Sigmoid colon (tissue), 4 donors: ENCODE data around the gene VPS35L.

ENCODE experiments used
- CTCF ChIP-seq, 4 experiments: fragments of 450-650 bp in 3 of 4; fragments of 200-600 bp in 1 of 4; IDR thresholded peaks; one replicate each; pipeline ENCODE4 v1.5.1; 2016 to 2019; ENCODE audit warnings: antibody characterized with exemption in 4 of 4, mild to moderate bottlenecking in 3 of 4, moderate library complexity in 2 of 4
- POLR2A ChIP-seq, 2 donors: fragments of 450-650 bp; IDR thresholded peaks; one replicate each; pipeline ENCODE4 v1.6.1; 2016; ENCODE audit warnings: antibody characterized with exemption in 2 of 2, mild to moderate bottlenecking in 2 of 2, moderate library complexity in 2 of 2
- POLR2AphosphoS5 ChIP-seq, 4 donors: sonication (generic); formaldehyde crosslinking; IDR thresholded peaks; one replicate each; pipeline ENCODE4 v1.6.1; 2017; ENCODE audit warnings: antibody characterized with exemption in 4 of 4

- no peak for TF ChIP-seq CTCF (IDR thresholded peaks at IDR 0.05)
- no peak for TF ChIP-seq POLR2A (IDR thresholded peaks at IDR 0.05)
- no peak for TF ChIP-seq POLR2AphosphoS5 (IDR thresholded peaks at IDR 0.05)
Observed at GRCh38 chr16:19697756-19698318, 142.3 kb downstream of the VPS35L start.
